Ishikawa (cell line): ENCODE data around the gene KRTAP9-1.

ENCODE experiments used
- CEBPB ChIP-seq: IDR thresholded peaks from 2 replicates; pipeline ENCODE4 v1.6.1; 2012
- CREB1 ChIP-seq: IDR thresholded peaks from 2 replicates; pipeline ENCODE4 v1.6.1; 2012; ENCODE audit warnings: low read depth
- EGR1 ChIP-seq: IDR thresholded peaks from 2 replicates; pipeline ENCODE4 v1.6.1; 2012
- EP300 ChIP-seq: IDR thresholded peaks from 2 replicates; pipeline ENCODE4 v1.6.1; 2012; ENCODE audit warnings: borderline replicate concordance
- FOXM1 ChIP-seq: IDR thresholded peaks from 2 replicates; pipeline ENCODE4 v1.6.1; 2012; ENCODE audit warnings: low read depth, borderline replicate concordance
- MAX ChIP-seq: IDR thresholded peaks from 2 replicates; pipeline ENCODE4 v1.6.1; 2012
- NFIC ChIP-seq: IDR thresholded peaks from 2 replicates; pipeline ENCODE4 v1.6.1; 2012
- RAD21 ChIP-seq: IDR thresholded peaks from 2 replicates; pipeline ENCODE4 v1.6.1; 2012; ENCODE audit warnings: low read depth
- REST ChIP-seq: IDR thresholded peaks from 2 replicates; pipeline ENCODE4 v1.6.1; 2012; ENCODE audit warnings: low read depth, mild to moderate bottlenecking
- TAF1 ChIP-seq: IDR thresholded peaks from 2 replicates; pipeline ENCODE4 v1.6.1; 2012; ENCODE audit warnings: low read depth, mild to moderate bottlenecking
- TCF12 ChIP-seq: IDR thresholded peaks from 2 replicates; pipeline ENCODE4 v1.6.1; 2012; ENCODE audit warnings: low read depth
- TEAD4 ChIP-seq: IDR thresholded peaks from 2 replicates; pipeline ENCODE4 v1.6.1; 2012
- USF1 ChIP-seq: IDR thresholded peaks from 2 replicates; pipeline ENCODE4 v1.6.1; 2012
- YY1 ChIP-seq: IDR thresholded peaks from 2 replicates; pipeline ENCODE4 v1.6.1; 2012; ENCODE audit warnings: low read depth
- ZBTB7A ChIP-seq: IDR thresholded peaks from 2 replicates; pipeline ENCODE4 v1.6.1; 2012; ENCODE audit warnings: low read depth

The KRTAP9-1 gene

GRCh38 chr17:41223821-41224220 is 34.1 kb downstream of the KRTAP9-1 start:
- no peak for TF ChIP-seq REST
- TF ChIP-seq CEBPB = no peak
- no peak for TF ChIP-seq TAF1
- TF ChIP-seq YY1 = no peak
- no peak for TF ChIP-seq TEAD4

GRCh38 chr17:41226051-41226450 is 36.4 kb downstream of the KRTAP9-1 start:
- TF ChIP-seq MAX = no peak
- TF ChIP-seq CEBPB = no peak
- TF ChIP-seq TAF1 = no peak
- no peak for TF ChIP-seq NFIC
- no peak for TF ChIP-seq FOXM1
- TF ChIP-seq YY1 = no peak
- TF ChIP-seq RAD21 = no peak

- peak; percentile 73 for TF ChIP-seq TCF12
Measured at GRCh38 chr17:41226598-41227095, 37.0 kb downstream of the KRTAP9-1 start, which contains the start of gene KRTAP9-2. Gene KRTAP9-2, plus strand, starts transcription at chr17:41226648. Its CDS starts 7 bp downstream, at chr17:41226655.

GRCh38 chr17:41230094-41230493 is 40.4 kb downstream of the KRTAP9-1 start:
- no peak for TF ChIP-seq CREB1
- no peak for TF ChIP-seq EP300
- no peak for TF ChIP-seq CEBPB
- no peak for TF ChIP-seq REST

- TF ChIP-seq RAD21 = no peak
- TF ChIP-seq NFIC = no peak
- TF ChIP-seq EP300 = no peak
- no peak for TF ChIP-seq CEBPB
- TF ChIP-seq FOXM1 = no peak
- TF ChIP-seq TCF12 = no peak
- TF ChIP-seq USF1 = no peak
- no peak for TF ChIP-seq CREB1
- TF ChIP-seq YY1 = no peak
- no peak for TF ChIP-seq TAF1
- no peak for TF ChIP-seq REST
- no peak for TF ChIP-seq TEAD4
- TF ChIP-seq ZBTB7A = no peak
- TF ChIP-seq EGR1 = no peak
Measured at GRCh38 chr17:41231731-41232130, 42.0 kb downstream of the KRTAP9-1 start.

- TF ChIP-seq TCF12 = peak; percentile 92
Measured at GRCh38 chr17:41232399-41233105, 42.9 kb downstream of the KRTAP9-1 start, which contains the start of gene KRTAP9-3. Gene KRTAP9-3, plus strand, starts transcription at chr17:41232449. Its CDS starts 53 bp downstream, at chr17:41232502.
